IMR-90 (cell line): Measurements from ENCODE around the gene DYNLT2. TPM values are rescaled to one million over a fixed set of nuclear protein-coding genes. Genes with fewer than 3 reads are reported as not detected.

Experiments
- ATAC-seq: fragments of 200-7000 bp; cut with Tn5 transposase; 2 replicates; pipeline ENCODE4 v1.9.1; 2020; ENCODE audit warnings: low read depth, mild to moderate bottlenecking, moderate library complexity
- BruUV-seq: library from RNA; stranded (reverse); fragments of 400-500 nt; replicated peaks from 2 replicates; lab custom pipeline; 2021; lab: Mats Ljungman, UMichigan
- CTCF ChIA-PET: fragments of 300-600 bp; formaldehyde crosslinking; extraction: SDS; loops from one replicate; lab custom pipeline; 2021; ENCODE audit warnings: antibody characterized with exemption; lab: Yijun Ruan, JAX
- POLR2A ChIA-PET: fragments of 300-600 bp; sonication (Branson Sonifier 250); formaldehyde crosslinking; loops from one replicate; lab custom pipeline; 2022; ENCODE audit warnings: antibody characterized with exemption; ENCODE audit not compliant: unreplicated experiment; lab: Charles Lee
- DNase-seq: peaks from one replicate; pipeline ENCODE4 v3.0.0; 2013
- H2AFZ ChIP-seq: replicated peaks from 2 replicates; pipeline ENCODE3; 2013; ENCODE audit warnings: low read length, mild to moderate bottlenecking; ENCODE audit not compliant: poor library complexity
- H2AK5ac ChIP-seq: 2 replicates; pipeline ENCODE4 v1.6.1; 2013; ENCODE audit warnings: low read depth, low read length, inconsistent platforms
- H2AK9ac ChIP-seq: replicated peaks from 2 replicates; pipeline ENCODE3; 2013; ENCODE audit warnings: mild to moderate bottlenecking, low read depth, low read length, moderate library complexity; ENCODE audit not compliant: poor library complexity
- H2BK120ac ChIP-seq: 2 replicates; pipeline ENCODE4 v1.6.1; 2013; ENCODE audit warnings: low read depth, low read length, inconsistent platforms
- H2BK15ac ChIP-seq: 3 replicates; pipeline ENCODE4 v1.6.1; 2013; ENCODE audit warnings: low read depth, low read length, inconsistent platforms
- H2BK20ac ChIP-seq: 2 replicates; pipeline ENCODE4 v1.6.1; 2013; ENCODE audit warnings: low read depth, mild to moderate bottlenecking, inconsistent platforms, low read length, moderate library complexity
- H2BK5ac ChIP-seq: 2 replicates; pipeline ENCODE4 v1.6.1; 2013; ENCODE audit warnings: mild to moderate bottlenecking, low read depth, low read length, inconsistent platforms; ENCODE audit not compliant: poor library complexity, severe bottlenecking
- H3K14ac ChIP-seq: replicated peaks from 2 replicates; pipeline ENCODE4 v1.6.1; 2013; ENCODE audit warnings: low read depth, low read length, inconsistent platforms
- H3K18ac ChIP-seq: 2 replicates; pipeline ENCODE4 v1.6.1; 2013; ENCODE audit warnings: low read depth, low read length, control low read depth
- H3K23ac ChIP-seq: 2 replicates; pipeline ENCODE4 v1.6.1; 2013; ENCODE audit warnings: low read depth, low read length, inconsistent platforms
- H3K27ac ChIP-seq: 2 replicates; pipeline ENCODE4 v1.5.1; 2013; ENCODE audit warnings: mild to moderate bottlenecking, control low read depth, low read length; ENCODE audit not compliant: insufficient read depth
- H3K27me3 ChIP-seq: 2 replicates; pipeline ENCODE4 v1.6.1; 2013; ENCODE audit warnings: low read length; ENCODE audit not compliant: control insufficient read depth, insufficient read depth
- H3K36me3 ChIP-seq: 2 replicates; pipeline ENCODE4 v1.6.1; 2013; ENCODE audit warnings: low read length, mixed read lengths; ENCODE audit not compliant: control insufficient read depth, insufficient read depth
- H3K4ac ChIP-seq: 2 replicates; pipeline ENCODE4 v1.6.1; 2013; ENCODE audit warnings: low read depth, low read length, inconsistent platforms
- H3K4me1 ChIP-seq: 2 replicates; pipeline ENCODE4 v1.6.1; 2013; ENCODE audit warnings: low read length, mixed read lengths; ENCODE audit not compliant: control insufficient read depth, insufficient read depth
- H3K4me2 ChIP-seq: 2 replicates; pipeline ENCODE4 v1.6.1; 2013; ENCODE audit warnings: low read depth, mild to moderate bottlenecking, control low read depth, low read length, moderate library complexity
- H3K4me3 ChIP-seq: 2 replicates; pipeline ENCODE4 v1.5.1; 2013; ENCODE audit warnings: low read depth, mild to moderate bottlenecking, control low read depth, low read length, moderate library complexity; ENCODE audit not compliant: insufficient read depth
- H3K56ac ChIP-seq: 2 replicates; pipeline ENCODE4 v1.6.1; 2013; ENCODE audit warnings: low read length, inconsistent platforms; ENCODE audit not compliant: insufficient read depth; ENCODE audit errors: extremely low read depth
- H3K79me1 ChIP-seq, 2 experiments: 2 replicates each; pipeline ENCODE4 v1.6.1; 2013; ENCODE audit warnings: low read length in 2 of 2, inconsistent platforms in 1 of 2, low read depth in 1 of 2
- H3K9ac ChIP-seq: 2 replicates; pipeline ENCODE4 v1.6.1; 2013; ENCODE audit warnings: low read depth, low read length, control low read depth
- H3K9me1 ChIP-seq: 2 replicates; pipeline ENCODE4 v1.6.1; 2013; ENCODE audit warnings: low read length, inconsistent platforms; ENCODE audit not compliant: insufficient read depth
- H3K9me3 ChIP-seq: 2 replicates; pipeline ENCODE4 v1.6.1; 2013; ENCODE audit warnings: low read length; ENCODE audit not compliant: control insufficient read depth, insufficient read depth
- H4K20me1 ChIP-seq: 2 replicates; pipeline ENCODE4 v1.6.1; 2013; ENCODE audit warnings: low read length, inconsistent platforms; ENCODE audit not compliant: insufficient read depth
- H4K5ac ChIP-seq: 2 replicates; pipeline ENCODE4 v1.6.1; 2013; ENCODE audit warnings: mild to moderate bottlenecking, low read depth, low read length, control low read depth
- H4K8ac ChIP-seq, 2 experiments: 2 replicates each; pipeline ENCODE4 v1.6.1; 2013; ENCODE audit warnings: low read depth in 2 of 2, low read length in 2 of 2, control low read depth in 1 of 2, inconsistent platforms in 1 of 2
- H4K91ac ChIP-seq: 2 replicates; pipeline ENCODE4 v1.6.1; 2013; ENCODE audit warnings: low read depth, low read length, inconsistent platforms; ENCODE audit not compliant: insufficient read depth
- CEBPB ChIP-seq: IDR thresholded peaks from 2 replicates; pipeline ENCODE4 v1.6.1; 2012; ENCODE audit warnings: low read depth, low read length, improper control_type of control experiment
- CHD1 ChIP-seq: IDR thresholded peaks from 2 replicates; pipeline ENCODE4 v1.6.1; 2012; ENCODE audit warnings: low read depth, low read length, improper control_type of control experiment
- MAZ ChIP-seq: IDR thresholded peaks from 2 replicates; pipeline ENCODE4 v1.6.1; 2012; ENCODE audit warnings: low read depth, mild to moderate bottlenecking, low read length, improper control_type of control experiment, moderate library complexity, borderline replicate concordance
- NFE2L2 ChIP-seq: fragments of 150-350 bp; IDR thresholded peaks from 2 replicates; pipeline ENCODE4 v1.6.1; 2016; ENCODE audit warnings: low read depth, mild to moderate bottlenecking, low read length
- RAD21 ChIP-seq: IDR thresholded peaks from 2 replicates; pipeline ENCODE4 v1.6.1; 2012; ENCODE audit warnings: low read length, improper control_type of control experiment
- RCOR1 ChIP-seq: IDR thresholded peaks from 2 replicates; pipeline ENCODE4 v1.6.1; 2012; ENCODE audit warnings: mild to moderate bottlenecking, low read length, improper control_type of control experiment; ENCODE audit not compliant: insufficient replicate concordance
- SMC3 ChIP-seq: fragments of 150-350 bp; IDR thresholded peaks from 2 replicates; pipeline ENCODE4 v1.6.1; 2016; ENCODE audit warnings: low read depth, mild to moderate bottlenecking, antibody characterized with exemption, low read length, moderate library complexity
- USF2 ChIP-seq: fragments of 150-350 bp; IDR thresholded peaks from 2 replicates; pipeline ENCODE4 v1.6.1; 2017; ENCODE audit warnings: mild to moderate bottlenecking, antibody characterized with exemption, low read length, low read depth
- WGBS, 2 experiments: methylation state at CpG; one replicate each; pipeline versions ENCODE4 v1.1.5 to v1.1.7; 2013; ENCODE audit warnings: missing lambda C conversion rate in 2 of 2; ENCODE audit not compliant: insufficient read length in 1 of 2; ENCODE audit errors: extremely low coverage in 2 of 2; 5-methylcytosine and 5-hydroxymethylcytosine counted together
- dilution Hi-C: fragments of 300-500 bp; cut with HindIII; formaldehyde crosslinking; loops from one replicate; pipeline ENCODE4 v1.14.3; 2018; ENCODE audit warnings: low sequenced_read_pairs; ENCODE audit not compliant: unreplicated experiment
- in situ Hi-C: fragments of 300-500 bp; cut with MboI; formaldehyde crosslinking; loops from 3 replicates; pipeline ENCODE4 v1.14.3; 2019; ENCODE audit warnings: low sequenced_read_pairs, inconsistent platforms, mixed read lengths
- intact Hi-C: fragments of 100-400 bp; cut with micrococcal nuclease; formaldehyde crosslinking; loops from 2 replicates; pipeline ENCODE4 v1.10.0; 2022
- polyA plus RNA-seq, 3 experiments: library from polyadenylated mRNA; depleted of rRNA; stranded (reverse); fragments of >200 nt; gene quantifications; 2 replicates each; pipeline ENCODE4 v1.2.3, GENCODE V29; 2012; ENCODE audit warnings: low replicate concordance in 1 of 3
- total RNA-seq: library from RNA; depleted of rRNA; stranded (reverse); fragments of >200 nt; gene quantifications from 2 replicates; pipeline ENCODE4 v1.2.3, GENCODE V29; 2012

The DYNLT2 gene
- total and polyA plus RNA-seq, 2 of the 4 experiments (the other 2 are of a cell fraction), result 0.36 to 0.44 TPM

GRCh38 chr6:169720207-169720855, 31.0 kb downstream of the DYNLT2 start:
- peaks cover 2% of the 10 kb centered on the region; the same call in 1 of the 2 replicates for H3K9me1 ChIP-seq
- peaks cover 15% of the 10 kb centered on the region for H3K36me3 ChIP-seq
- no peak overlapping the region for H4K91ac ChIP-seq
- H3K14ac ChIP-seq, result no peak overlapping the region
- dilution Hi-C loops, result no loop called here
- ChIA-PET CTCF (interaction anchor here (0.9 to 1.0 kb wide), 2 partner anchors 10 to 32 kb away, joined by 3 read pairs; no protein-coding TSS in a partner anchor), POLR2A (no interaction called here)
- peaks cover 13% of the 10 kb centered on the region for H4K20me1 ChIP-seq
- H2AFZ ChIP-seq, result no peak overlapping the region
- no CpG with 5 or more reads among the region's 3 CpGs for WGBS, 2 experiments
- H3K4me1 ChIP-seq, result peaks cover 3% of the 10 kb centered on the region; the same call in 1 of the 2 replicates
- H2BK15ac ChIP-seq, result no peak overlapping the region
- H2AK5ac ChIP-seq, result no peak overlapping the region
- H3K27me3 ChIP-seq, result no peaks in the 10 kb centered on the region
- no peaks in the 10 kb centered on the region for H3K9me3 ChIP-seq
- no peak overlapping the region for H3K27ac ChIP-seq
- intact Hi-C loops, result loop anchor here (5.0 kb wide), 2 partner anchors 587 to 812 kb away; partner anchors contain the start of gene FAM120B
- H2BK5ac ChIP-seq, result no peak overlapping the region
- H2BK120ac ChIP-seq, result no peak overlapping the region
- no TSS peak for BruUV-seq
- H3K23ac ChIP-seq, result no peak overlapping the region
- no peak overlapping the region for H3K4me2 ChIP-seq
- no peak for DNase-seq
- H4K5ac ChIP-seq, result no peak overlapping the region
- in situ Hi-C loops, result no loop called here
- peaks cover 22 to 35% of the 10 kb centered on the region in 2 experiments for H3K79me1 ChIP-seq
- H4K8ac ChIP-seq, result no peak overlapping the region
- H2BK20ac ChIP-seq, result no peak overlapping the region
- no peak for ATAC-seq
- no peak overlapping the region for H3K4me3 ChIP-seq
- H3K4ac ChIP-seq, result no peak overlapping the region
- no peak overlapping the region for H2AK9ac ChIP-seq
- no peak overlapping the region for H3K18ac ChIP-seq
- no peak overlapping the region for H3K56ac ChIP-seq
- H3K9ac ChIP-seq, result no peak overlapping the region
- TF ChIP-seq RCOR1 (no peak), CHD1 (no peak), CEBPB (no peak), MAZ (no peak), SMC3 (no peak), RAD21 (no peak), USF2 (no peak), NFE2L2 (no peak)
